Measurements from ENCODE around the gene NSG1.

DNA sequence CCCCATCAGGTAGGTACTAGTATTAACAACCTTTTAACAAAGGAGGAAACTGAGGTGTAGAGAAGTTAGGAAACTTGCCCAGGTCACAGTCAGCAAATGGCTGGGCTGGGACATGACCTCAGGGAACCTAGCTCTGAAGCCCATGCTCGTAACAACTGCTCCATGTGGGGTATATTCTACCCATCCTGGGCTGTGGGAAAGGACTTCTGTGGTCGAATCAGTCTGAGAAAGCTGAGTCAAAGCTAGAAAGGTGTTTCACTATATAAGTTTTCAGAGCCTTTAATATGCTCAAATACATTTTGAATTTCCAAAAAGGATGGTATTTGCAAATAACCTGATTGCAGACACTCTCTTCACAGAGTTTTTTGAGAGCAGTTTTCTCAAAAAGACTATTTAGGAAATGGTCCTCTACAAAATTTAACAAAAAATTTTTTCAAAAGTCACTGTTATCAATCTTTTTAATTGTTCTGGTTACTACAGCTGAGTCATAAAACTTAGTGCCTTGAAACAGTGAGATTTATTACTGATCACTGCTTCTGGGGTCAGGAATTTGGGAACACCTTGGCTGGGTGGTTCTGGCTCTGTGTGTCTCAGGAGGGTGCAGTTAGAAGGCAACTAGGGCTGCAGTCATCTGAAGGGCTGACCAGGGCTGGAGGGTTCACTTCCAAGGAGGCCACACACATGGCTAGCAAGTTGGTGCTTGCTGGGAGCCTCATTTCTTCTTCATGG lies 53.6 kb downstream of the NSG1 start:
- TF ChIP-seq, protein P1, sequence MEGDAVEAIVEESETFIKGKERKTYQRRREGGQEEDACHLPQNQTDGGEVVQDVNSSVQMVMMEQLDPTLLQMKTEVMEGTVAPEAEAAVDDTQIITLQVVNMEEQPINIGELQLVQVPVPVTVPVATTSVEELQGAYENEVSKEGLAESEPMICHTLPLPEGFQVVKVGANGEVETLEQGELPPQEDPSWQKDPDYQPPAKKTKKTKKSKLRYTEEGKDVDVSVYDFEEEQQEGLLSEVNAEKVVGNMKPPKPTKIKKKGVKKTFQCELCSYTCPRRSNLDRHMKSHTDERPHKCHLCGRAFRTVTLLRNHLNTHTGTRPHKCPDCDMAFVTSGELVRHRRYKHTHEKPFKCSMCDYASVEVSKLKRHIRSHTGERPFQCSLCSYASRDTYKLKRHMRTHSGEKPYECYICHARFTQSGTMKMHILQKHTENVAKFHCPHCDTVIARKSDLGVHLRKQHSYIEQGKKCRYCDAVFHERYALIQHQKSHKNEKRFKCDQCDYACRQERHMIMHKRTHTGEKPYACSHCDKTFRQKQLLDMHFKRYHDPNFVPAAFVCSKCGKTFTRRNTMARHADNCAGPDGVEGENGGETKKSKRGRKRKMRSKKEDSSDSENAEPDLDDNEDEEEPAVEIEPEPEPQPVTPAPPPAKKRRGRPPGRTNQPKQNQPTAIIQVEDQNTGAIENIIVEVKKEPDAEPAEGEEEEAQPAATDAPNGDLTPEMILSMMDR (IDR thresholded peaks at IDR 0.05; ENCODE audit: low read depth, low read length, poor library complexity, severe bottlenecking): no peak
- no peak for TF ChIP-seq EZH2phosphoT487 (IDR thresholded peaks at IDR 0.05; ENCODE audit: borderline replicate concordance, low read length)

Measured in DOHH2 (cell line).